HepG2 (cell line): ENCODE data around the gene C1orf50. TPM values are rescaled to one million over a fixed set of nuclear protein-coding genes. Genes with fewer than 3 reads are reported as not detected.
"Not testable (repeated sequence)": the region's sequence is repeated elsewhere in the genome, so short reads cannot be mapped to it uniquely, and the experiment has no call there.

ENCODE experiments used
- ATAC-seq: fragments of 200-7000 bp; cut with Tn5 transposase; 3 replicates; pipeline ENCODE4 v1.9.1; 2020; ENCODE audit warnings: mild to moderate bottlenecking, moderate library complexity
- BruUV-seq: library from RNA; stranded (reverse); fragments of 400-500 nt; replicated peaks from 2 replicates; lab custom pipeline; 2021; lab: Mats Ljungman, UMichigan
- CTCF ChIA-PET: fragments of 300-600 bp; formaldehyde crosslinking; extraction: SDS; loops from one replicate; lab custom pipeline; 2021; ENCODE audit warnings: low total read pairs, inconsistent platforms, low intra/inter-chr PET ratio; lab: Yijun Ruan, JAX
- POLR2A ChIA-PET: fragments of 350-600 bp; sonication (Branson Sonifier 250); formaldehyde crosslinking; loops from one replicate; lab custom pipeline; 2020; ENCODE audit warnings: antibody characterized with exemption, inconsistent platforms; lab: Yijun Ruan, JAX
- DNase-seq: peaks from one replicate; pipeline ENCODE4 v3.0.0-alpha.2; 2015; ENCODE audit warnings: low spot score
- FAIRE-seq: peaks from 3 replicates; lab custom pipeline; 2011; peaks lifted over from hg19 to GRCh38; lab: Jason Lieb, UNC
- H2AFZ ChIP-seq: one replicate; pipeline ENCODE4 v1.6.1; 2011; ENCODE audit warnings: low read length, inconsistent platforms
- H3K27ac ChIP-seq: fragments of 300-600 bp; 3 replicates; pipeline ENCODE4 v1.8.0; 2011; ENCODE audit warnings: mixed run types, mild to moderate bottlenecking, mixed read lengths, low read length, inconsistent platforms; ENCODE audit not compliant: insufficient read depth; ENCODE audit errors: extremely low read length
- H3K27me3 ChIP-seq, 2 experiments: fragments of 200-600 bp in 1 of 2; 2 replicates in 1 of 2; 3 replicates in 1 of 2; pipeline versions ENCODE4 v1.6.0 to v1.8.0; 2011; ENCODE audit warnings: low read length in 2 of 2, mild to moderate bottlenecking in 2 of 2, moderate library complexity in 2 of 2, inconsistent platforms in 1 of 2; ENCODE audit not compliant: insufficient read depth in 2 of 2, control insufficient read depth in 1 of 2
- H3K36me3 ChIP-seq, 2 experiments: fragments of 200-600 bp in 1 of 2; replicated peaks in 1 of 2; 2 replicates in 1 of 2; 3 replicates in 1 of 2; pipeline versions ENCODE4 v1.5.1 to v1.8.0; 2011; ENCODE audit warnings: low read length in 2 of 2, inconsistent platforms in 1 of 2; ENCODE audit not compliant: insufficient read depth in 2 of 2, control insufficient read depth in 1 of 2
- H3K4me1 ChIP-seq: 2 replicates; pipeline ENCODE4 v1.5.1; 2012; ENCODE audit warnings: low read length, inconsistent platforms; ENCODE audit not compliant: insufficient read depth
- H3K4me2 ChIP-seq: 2 replicates; pipeline ENCODE4 v1.6.0; 2011; ENCODE audit warnings: low read depth, low read length, inconsistent platforms
- H3K4me3 ChIP-seq, 3 experiments: fragments of 200-600 bp in 1 of 3; sonication (generic), shearing (Covaris generic) in 1 of 3; replicated peaks in 1 of 3; 2 replicates each; pipeline ENCODE4 v1.5.1; 2011 to 2016; ENCODE audit warnings: low read length in 3 of 3, inconsistent platforms in 2 of 3, low read depth in 2 of 3, mild to moderate bottlenecking in 2 of 3, control low read depth in 1 of 3, mixed read lengths in 1 of 3; ENCODE audit not compliant: insufficient read depth in 1 of 3
- H3K79me2 ChIP-seq: one replicate; pipeline ENCODE4 v1.6.1; 2011; ENCODE audit warnings: low read length, inconsistent platforms; ENCODE audit not compliant: insufficient read depth
- H3K9ac ChIP-seq: 2 replicates; pipeline ENCODE4 v1.6.0; 2011; ENCODE audit warnings: mild to moderate bottlenecking, low read depth, low read length, inconsistent platforms; ENCODE audit not compliant: insufficient read depth
- H3K9me3 ChIP-seq: 2 replicates; pipeline ENCODE4 v1.5.1; 2012; ENCODE audit warnings: mild to moderate bottlenecking, low read length
- H4K20me1 ChIP-seq: 2 replicates; pipeline ENCODE4 v1.6.0; 2011; ENCODE audit warnings: inconsistent platforms, mild to moderate bottlenecking, low read length, moderate library complexity; ENCODE audit not compliant: insufficient read depth
- CENPX ChIP-seq: sonication (generic); formaldehyde crosslinking; IDR thresholded peaks from 2 replicates; pipeline ENCODE4 v1.9.0; 2021; ENCODE audit warnings: mild to moderate bottlenecking, missing genetic modification reagents, moderate library complexity
- HIVEP1 ChIP-seq: sonication (generic); formaldehyde crosslinking; IDR thresholded peaks from 2 replicates; pipeline ENCODE4 v1.4.0; 2020; ENCODE audit warnings: mild to moderate bottlenecking, missing genetic modification reagents
- JDP2 ChIP-seq: sonication (generic); formaldehyde crosslinking; IDR thresholded peaks from 2 replicates; pipeline ENCODE4 v1.8.1; 2022; ENCODE audit warnings: missing genetic modification reagents, borderline replicate concordance
- SIN3A ChIP-seq: IDR thresholded peaks from 2 replicates; pipeline ENCODE4 v1.6.1; 2011; ENCODE audit warnings: low read depth, mild to moderate bottlenecking, control low read depth, low read length, borderline replicate concordance
- ZNF207 ChIP-seq: fragments of 450-650 bp; IDR thresholded peaks from 2 replicates; pipeline ENCODE4 v1.6.1; 2016; ENCODE audit warnings: antibody characterized with exemption, borderline replicate concordance
- ZNF30 ChIP-seq: sonication (generic); formaldehyde crosslinking; IDR thresholded peaks from 2 replicates; pipeline ENCODE4 v1.5.0; 2020; ENCODE audit warnings: mild to moderate bottlenecking, missing genetic modification reagents
- ZSCAN21 ChIP-seq: sonication (generic); formaldehyde crosslinking; IDR thresholded peaks from 2 replicates; pipeline ENCODE4 v1.8.0; 2022; ENCODE audit warnings: mild to moderate bottlenecking, missing genetic modification reagents, moderate library complexity, borderline replicate concordance
- WGBS: methylation state at CpG from one replicate; pipeline ENCODE4 v1.1.6; 2017; ENCODE audit warnings: low lambda C conversion rate; 5-methylcytosine and 5-hydroxymethylcytosine counted together
- in situ Hi-C: cut with HindIII; loops from 2 replicates; pipeline ENCODE4 v1.10.0; 2017; ENCODE audit warnings: low pct_unique_long_range_greater_than_20kb; ENCODE audit not compliant: extremely low pct_ligation_motif_present
- intact Hi-C: fragments of 100-400 bp; cut with micrococcal nuclease; formaldehyde crosslinking; loops from one replicate; pipeline ENCODE4 v1.10.0; 2022; ENCODE audit not compliant: unreplicated experiment
- polyA plus RNA-seq, 8 experiments: library from polyadenylated mRNA; depleted of rRNA in 3 of 8; stranded (reverse) in 7 of 8; unstranded in 1 of 8; fragments of >200 nt; fragmentation: Illumina TruSeq in 4 of 8; extraction: Trizol in 4 of 8; gene quantifications; 2 replicates each; pipeline versions ENCODE4 v1.2.1 to v1.2.3, GENCODE V29; 2011 to 2016; ENCODE audit warnings: low read depth in 4 of 8, missing spikeins in 1 of 8, mixed read lengths in 1 of 8; ENCODE audit not compliant: insufficient read depth in 1 of 8
- total RNA-seq, 5 experiments: library from RNA; depleted of rRNA; stranded (reverse); fragments of >200 nt; fragmentation: Illumina TruSeq; extraction: Trizol; gene quantifications; 2 replicates each; pipeline ENCODE4 v1.2.3, GENCODE V29; 2016; ENCODE audit warnings: low read depth in 1 of 5
- TF ChIP-seq, protein P1 (sequence below): IDR thresholded peaks from 2 replicates; pipeline ENCODE4 v1.6.1; 2016; ENCODE audit warnings: low read depth, missing genetic modification reagents, missing compliant biosample characterization
- TF ChIP-seq, protein P2 (sequence below): sonication (generic); formaldehyde crosslinking; IDR thresholded peaks from 2 replicates; pipeline ENCODE4 v1.8.1; 2023; ENCODE audit warnings: mild to moderate bottlenecking, missing genetic modification reagents

The C1orf50 gene
- total and polyA plus RNA-seq, 2 of the 13 experiments (the other 11 are each of a cell fraction or from before 2014, with no cell fraction given) = 4.3 to 4.8 TPM

DNA sequence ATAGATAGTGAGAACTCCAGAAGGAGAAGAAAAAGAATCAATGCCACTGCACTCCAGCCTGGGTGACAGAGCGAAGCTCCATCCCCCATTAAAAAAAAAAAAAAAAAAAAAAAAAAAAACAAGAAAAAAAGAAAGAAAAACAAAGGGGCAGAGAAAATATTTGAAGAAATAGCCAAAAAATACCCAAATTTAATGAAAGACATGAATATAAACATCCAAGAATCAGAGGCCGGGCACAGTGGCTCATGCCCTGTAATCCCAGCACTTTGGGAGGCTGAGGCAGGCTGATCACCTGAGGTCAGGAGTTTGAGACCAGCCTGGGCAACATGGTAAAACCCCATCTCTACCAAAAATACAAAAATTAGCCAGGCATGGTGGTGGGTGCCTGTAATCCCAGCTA is 44.6 kb upstream of the C1orf50 start:
- H3K4me1 ChIP-seq = peaks cover 16% of the 10 kb centered on the region
- H2AFZ ChIP-seq, in situ Hi-C loops, DNase-seq, H3K27me3 ChIP-seq, ATAC-seq, BruUV-seq, FAIRE-seq, H3K27ac ChIP-seq, H3K79me2 ChIP-seq, H3K36me3 ChIP-seq, H3K9ac ChIP-seq, H3K4me3 ChIP-seq, CTCF ChIA-PET, intact Hi-C loops, H3K4me2 ChIP-seq, POLR2A ChIA-PET, H4K20me1 ChIP-seq, H3K9me3 ChIP-seq: not testable (repeated sequence)
- 96% methylated on average over 2 of the region's 2 CpGs for WGBS

DNA sequence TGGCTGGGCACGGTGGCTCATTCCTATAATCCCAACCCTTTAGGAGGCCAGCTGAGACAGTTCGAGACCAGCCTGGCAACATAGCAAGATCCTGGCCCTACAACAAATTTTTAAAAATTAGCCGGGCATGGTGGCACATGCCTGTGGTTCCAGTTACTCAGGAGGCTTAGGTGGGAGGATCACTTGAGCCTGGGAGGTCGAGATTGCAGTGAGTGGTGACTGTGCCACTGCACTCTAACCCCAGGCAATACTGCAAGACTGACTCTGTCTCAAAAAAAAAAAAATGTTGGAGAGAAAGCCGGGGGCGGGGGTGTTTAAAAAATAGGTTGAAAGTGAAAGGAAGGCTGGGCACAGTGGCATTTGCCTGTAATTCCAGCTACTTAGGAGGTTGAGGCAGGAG is 43.5 kb upstream of the C1orf50 start:
- CTCF ChIA-PET = no interaction called here
- in situ Hi-C loops (no loop called here), intact Hi-C loops (no loop called here)
- Histone ChIP-seq H3K36me3 (0 out of 5 replicates have a peak, but pooled peaks cover 0 to 4% of the 10 kb centered on the region in 2 experiments), H3K27me3 (no peaks in the 10 kb centered on the region), H3K27ac (no peak overlapping the region), H2AFZ (no peak overlapping the region), H3K79me2 (no peaks in the 10 kb centered on the region), H3K9me3 (no peaks in the 10 kb centered on the region), H3K4me1 (peaks cover 16% of the 10 kb centered on the region), H3K4me3 (no peak overlapping the region), H3K9ac (no peak overlapping the region), H3K4me2 (no peak overlapping the region), H4K20me1 (no peaks in the 10 kb centered on the region)
- no peak for FAIRE-seq
- no peak for DNase-seq
- POLR2A ChIA-PET = no interaction called here
- ATAC-seq = no peak
- no TSS peak for BruUV-seq
- 52% methylated on average over 6 of the region's 6 CpGs for WGBS
- TF ChIP-seq ZNF207 = no peak
- TF ChIP-seq, protein P1, sequence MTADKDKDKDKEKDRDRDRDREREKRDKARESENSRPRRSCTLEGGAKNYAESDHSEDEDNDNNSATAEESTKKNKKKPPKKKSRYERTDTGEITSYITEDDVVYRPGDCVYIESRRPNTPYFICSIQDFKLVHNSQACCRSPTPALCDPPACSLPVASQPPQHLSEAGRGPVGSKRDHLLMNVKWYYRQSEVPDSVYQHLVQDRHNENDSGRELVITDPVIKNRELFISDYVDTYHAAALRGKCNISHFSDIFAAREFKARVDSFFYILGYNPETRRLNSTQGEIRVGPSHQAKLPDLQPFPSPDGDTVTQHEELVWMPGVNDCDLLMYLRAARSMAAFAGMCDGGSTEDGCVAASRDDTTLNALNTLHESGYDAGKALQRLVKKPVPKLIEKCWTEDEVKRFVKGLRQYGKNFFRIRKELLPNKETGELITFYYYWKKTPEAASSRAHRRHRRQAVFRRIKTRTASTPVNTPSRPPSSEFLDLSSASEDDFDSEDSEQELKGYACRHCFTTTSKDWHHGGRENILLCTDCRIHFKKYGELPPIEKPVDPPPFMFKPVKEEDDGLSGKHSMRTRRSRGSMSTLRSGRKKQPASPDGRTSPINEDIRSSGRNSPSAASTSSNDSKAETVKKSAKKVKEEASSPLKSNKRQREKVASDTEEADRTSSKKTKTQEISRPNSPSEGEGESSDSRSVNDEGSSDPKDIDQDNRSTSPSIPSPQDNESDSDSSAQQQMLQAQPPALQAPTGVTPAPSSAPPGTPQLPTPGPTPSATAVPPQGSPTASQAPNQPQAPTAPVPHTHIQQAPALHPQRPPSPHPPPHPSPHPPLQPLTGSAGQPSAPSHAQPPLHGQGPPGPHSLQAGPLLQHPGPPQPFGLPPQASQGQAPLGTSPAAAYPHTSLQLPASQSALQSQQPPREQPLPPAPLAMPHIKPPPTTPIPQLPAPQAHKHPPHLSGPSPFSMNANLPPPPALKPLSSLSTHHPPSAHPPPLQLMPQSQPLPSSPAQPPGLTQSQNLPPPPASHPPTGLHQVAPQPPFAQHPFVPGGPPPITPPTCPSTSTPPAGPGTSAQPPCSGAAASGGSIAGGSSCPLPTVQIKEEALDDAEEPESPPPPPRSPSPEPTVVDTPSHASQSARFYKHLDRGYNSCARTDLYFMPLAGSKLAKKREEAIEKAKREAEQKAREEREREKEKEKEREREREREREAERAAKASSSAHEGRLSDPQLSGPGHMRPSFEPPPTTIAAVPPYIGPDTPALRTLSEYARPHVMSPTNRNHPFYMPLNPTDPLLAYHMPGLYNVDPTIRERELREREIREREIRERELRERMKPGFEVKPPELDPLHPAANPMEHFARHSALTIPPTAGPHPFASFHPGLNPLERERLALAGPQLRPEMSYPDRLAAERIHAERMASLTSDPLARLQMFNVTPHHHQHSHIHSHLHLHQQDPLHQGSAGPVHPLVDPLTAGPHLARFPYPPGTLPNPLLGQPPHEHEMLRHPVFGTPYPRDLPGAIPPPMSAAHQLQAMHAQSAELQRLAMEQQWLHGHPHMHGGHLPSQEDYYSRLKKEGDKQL (CRISPR knock-in tag) = no peak
- TF ChIP-seq JDP2 (CRISPR knock-in tag) = no peak
- TF ChIP-seq CENPX (CRISPR knock-in tag) = no peak
- TF ChIP-seq HIVEP1 (CRISPR knock-in tag) = no peak
- no peak for TF ChIP-seq ZNF30
- TF ChIP-seq ZSCAN21 (CRISPR knock-in tag) = no peak
- no peak for TF ChIP-seq SIN3A
- TF ChIP-seq, protein P2, sequence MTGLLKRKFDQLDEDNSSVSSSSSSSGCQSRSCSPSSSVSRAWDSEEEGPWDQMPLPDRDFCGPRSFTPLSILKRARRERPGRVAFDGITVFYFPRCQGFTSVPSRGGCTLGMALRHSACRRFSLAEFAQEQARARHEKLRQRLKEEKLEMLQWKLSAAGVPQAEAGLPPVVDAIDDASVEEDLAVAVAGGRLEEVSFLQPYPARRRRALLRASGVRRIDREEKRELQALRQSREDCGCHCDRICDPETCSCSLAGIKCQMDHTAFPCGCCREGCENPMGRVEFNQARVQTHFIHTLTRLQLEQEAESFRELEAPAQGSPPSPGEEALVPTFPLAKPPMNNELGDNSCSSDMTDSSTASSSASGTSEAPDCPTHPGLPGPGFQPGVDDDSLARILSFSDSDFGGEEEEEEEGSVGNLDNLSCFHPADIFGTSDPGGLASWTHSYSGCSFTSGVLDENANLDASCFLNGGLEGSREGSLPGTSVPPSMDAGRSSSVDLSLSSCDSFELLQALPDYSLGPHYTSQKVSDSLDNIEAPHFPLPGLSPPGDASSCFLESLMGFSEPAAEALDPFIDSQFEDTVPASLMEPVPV (CRISPR knock-in tag) = no peak
